ENCODE data around the gene SNED1.

SNED1 gene

GRCh38 chr2:240997856-240998705 is at the start of gene SNED1 (continued):
- TF ChIP-seq, protein P1, sequence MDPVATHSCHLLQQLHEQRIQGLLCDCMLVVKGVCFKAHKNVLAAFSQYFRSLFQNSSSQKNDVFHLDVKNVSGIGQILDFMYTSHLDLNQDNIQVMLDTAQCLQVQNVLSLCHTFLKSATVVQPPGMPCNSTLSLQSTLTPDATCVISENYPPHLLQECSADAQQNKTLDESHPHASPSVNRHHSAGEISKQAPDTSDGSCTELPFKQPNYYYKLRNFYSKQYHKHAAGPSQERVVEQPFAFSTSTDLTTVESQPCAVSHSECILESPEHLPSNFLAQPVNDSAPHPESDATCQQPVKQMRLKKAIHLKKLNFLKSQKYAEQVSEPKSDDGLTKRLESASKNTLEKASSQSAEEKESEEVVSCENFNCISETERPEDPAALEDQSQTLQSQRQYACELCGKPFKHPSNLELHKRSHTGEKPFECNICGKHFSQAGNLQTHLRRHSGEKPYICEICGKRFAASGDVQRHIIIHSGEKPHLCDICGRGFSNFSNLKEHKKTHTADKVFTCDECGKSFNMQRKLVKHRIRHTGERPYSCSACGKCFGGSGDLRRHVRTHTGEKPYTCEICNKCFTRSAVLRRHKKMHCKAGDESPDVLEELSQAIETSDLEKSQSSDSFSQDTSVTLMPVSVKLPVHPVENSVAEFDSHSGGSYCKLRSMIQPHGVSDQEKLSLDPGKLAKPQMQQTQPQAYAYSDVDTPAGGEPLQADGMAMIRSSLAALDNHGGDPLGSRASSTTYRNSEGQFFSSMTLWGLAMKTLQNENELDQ (tag by site-specific recombination; IDR thresholded peaks at IDR 0.05; ENCODE audit: low read depth) = no peak
- no peak for TF ChIP-seq ZNF704 (tag by site-specific recombination; IDR thresholded peaks at IDR 0.05)
- no peak for TF ChIP-seq BCL11B (tag by site-specific recombination; IDR thresholded peaks at IDR 0.05; ENCODE audit: low read depth)
- TF ChIP-seq ZNF521 (tag by site-specific recombination; IDR thresholded peaks at IDR 0.05) = no peak
- TF ChIP-seq ZNF473 (tag by site-specific recombination; IDR thresholded peaks at IDR 0.05) = no peak
- peak; percentile 96 for TF ChIP-seq ZNF335 (tag by site-specific recombination; conservative IDR thresholded peaks at IDR 0.05)
- no peak for TF ChIP-seq ZNF121 (tag by site-specific recombination; IDR thresholded peaks at IDR 0.05)
- peak; percentile 52 for TF ChIP-seq ZIC2 (tag by site-specific recombination; IDR thresholded peaks at IDR 0.05)
- no peak for TF ChIP-seq ZNF549 (tag by site-specific recombination; IDR thresholded peaks at IDR 0.05)
- TF ChIP-seq ZBTB8A (tag by site-specific recombination; IDR thresholded peaks at IDR 0.05) = peak; percentile 77
- TF ChIP-seq, protein P2, sequence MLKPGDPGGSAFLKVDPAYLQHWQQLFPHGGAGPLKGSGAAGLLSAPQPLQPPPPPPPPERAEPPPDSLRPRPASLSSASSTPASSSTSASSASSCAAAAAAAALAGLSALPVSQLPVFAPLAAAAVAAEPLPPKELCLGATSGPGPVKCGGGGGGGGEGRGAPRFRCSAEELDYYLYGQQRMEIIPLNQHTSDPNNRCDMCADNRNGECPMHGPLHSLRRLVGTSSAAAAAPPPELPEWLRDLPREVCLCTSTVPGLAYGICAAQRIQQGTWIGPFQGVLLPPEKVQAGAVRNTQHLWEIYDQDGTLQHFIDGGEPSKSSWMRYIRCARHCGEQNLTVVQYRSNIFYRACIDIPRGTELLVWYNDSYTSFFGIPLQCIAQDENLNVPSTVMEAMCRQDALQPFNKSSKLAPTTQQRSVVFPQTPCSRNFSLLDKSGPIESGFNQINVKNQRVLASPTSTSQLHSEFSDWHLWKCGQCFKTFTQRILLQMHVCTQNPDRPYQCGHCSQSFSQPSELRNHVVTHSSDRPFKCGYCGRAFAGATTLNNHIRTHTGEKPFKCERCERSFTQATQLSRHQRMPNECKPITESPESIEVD (tag by site-specific recombination; IDR thresholded peaks at IDR 0.05) = no peak
- TF ChIP-seq FEZF1 (tag by site-specific recombination; IDR thresholded peaks at IDR 0.05) = no peak
- TF ChIP-seq KLF10 (tag by site-specific recombination; IDR thresholded peaks at IDR 0.05) = no peak
- TF ChIP-seq ZNF138 (tag by site-specific recombination; IDR thresholded peaks at IDR 0.05; ENCODE audit: borderline replicate concordance) = no peak
- no peak for TF ChIP-seq ZNF10 (tag by site-specific recombination; IDR thresholded peaks at IDR 0.05)
- TF ChIP-seq ZNF654 (tag by site-specific recombination; IDR thresholded peaks at IDR 0.05; ENCODE audit: low read depth) = no peak
- TF ChIP-seq ZNF274 (IDR thresholded peaks at IDR 0.05; ENCODE audit: low read length) = no peak
- no peak for TF ChIP-seq ZNF274 (tag by site-specific recombination; IDR thresholded peaks at IDR 0.05; ENCODE audit: borderline replicate concordance)
- no peak for TF ChIP-seq ZNF843 (tag by site-specific recombination; IDR thresholded peaks at IDR 0.05)
- no peak for TF ChIP-seq ZNF701 (tag by site-specific recombination; IDR thresholded peaks at IDR 0.05)
- peak; percentile 48 for TF ChIP-seq ZNF341 (tag by site-specific recombination; IDR thresholded peaks at IDR 0.05; ENCODE audit: low read depth)
- no peak for TF ChIP-seq ZNF394 (tag by site-specific recombination; IDR thresholded peaks at IDR 0.05; ENCODE audit: borderline replicate concordance)
- no peak for TF ChIP-seq ZNF184 (tag by site-specific recombination; IDR thresholded peaks at IDR 0.05)
- TF ChIP-seq, protein P3, sequence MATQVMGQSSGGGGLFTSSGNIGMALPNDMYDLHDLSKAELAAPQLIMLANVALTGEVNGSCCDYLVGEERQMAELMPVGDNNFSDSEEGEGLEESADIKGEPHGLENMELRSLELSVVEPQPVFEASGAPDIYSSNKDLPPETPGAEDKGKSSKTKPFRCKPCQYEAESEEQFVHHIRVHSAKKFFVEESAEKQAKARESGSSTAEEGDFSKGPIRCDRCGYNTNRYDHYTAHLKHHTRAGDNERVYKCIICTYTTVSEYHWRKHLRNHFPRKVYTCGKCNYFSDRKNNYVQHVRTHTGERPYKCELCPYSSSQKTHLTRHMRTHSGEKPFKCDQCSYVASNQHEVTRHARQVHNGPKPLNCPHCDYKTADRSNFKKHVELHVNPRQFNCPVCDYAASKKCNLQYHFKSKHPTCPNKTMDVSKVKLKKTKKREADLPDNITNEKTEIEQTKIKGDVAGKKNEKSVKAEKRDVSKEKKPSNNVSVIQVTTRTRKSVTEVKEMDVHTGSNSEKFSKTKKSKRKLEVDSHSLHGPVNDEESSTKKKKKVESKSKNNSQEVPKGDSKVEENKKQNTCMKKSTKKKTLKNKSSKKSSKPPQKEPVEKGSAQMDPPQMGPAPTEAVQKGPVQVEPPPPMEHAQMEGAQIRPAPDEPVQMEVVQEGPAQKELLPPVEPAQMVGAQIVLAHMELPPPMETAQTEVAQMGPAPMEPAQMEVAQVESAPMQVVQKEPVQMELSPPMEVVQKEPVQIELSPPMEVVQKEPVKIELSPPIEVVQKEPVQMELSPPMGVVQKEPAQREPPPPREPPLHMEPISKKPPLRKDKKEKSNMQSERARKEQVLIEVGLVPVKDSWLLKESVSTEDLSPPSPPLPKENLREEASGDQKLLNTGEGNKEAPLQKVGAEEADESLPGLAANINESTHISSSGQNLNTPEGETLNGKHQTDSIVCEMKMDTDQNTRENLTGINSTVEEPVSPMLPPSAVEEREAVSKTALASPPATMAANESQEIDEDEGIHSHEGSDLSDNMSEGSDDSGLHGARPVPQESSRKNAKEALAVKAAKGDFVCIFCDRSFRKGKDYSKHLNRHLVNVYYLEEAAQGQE (tag by site-specific recombination; IDR thresholded peaks at IDR 0.05) = no peak
- no peak for TF ChIP-seq ZNF747 (tag by site-specific recombination; IDR thresholded peaks at IDR 0.05)
- TF ChIP-seq ZNF610 (tag by site-specific recombination; IDR thresholded peaks at IDR 0.05; ENCODE audit: borderline replicate concordance) = no peak
- TF ChIP-seq YY1 (tag by site-specific recombination; IDR thresholded peaks at IDR 0.05) = no peak
- TF ChIP-seq ZNF629 (tag by site-specific recombination; IDR thresholded peaks at IDR 0.05) = no peak
- no peak for TF ChIP-seq BCL11A (tag by site-specific recombination; IDR thresholded peaks at IDR 0.05; ENCODE audit: low read depth)
- no peak for TF ChIP-seq ZNF561 (tag by site-specific recombination; IDR thresholded peaks at IDR 0.05; ENCODE audit: borderline replicate concordance)
- no peak for TF ChIP-seq ZNF350 (tag by site-specific recombination; IDR thresholded peaks at IDR 0.05)
- 0 out of 2 replicates have a peak, but pooled peaks have one; percentile 38 for TF ChIP-seq ZNF777 (tag by site-specific recombination; IDR thresholded peaks at IDR 0.05; ENCODE audit: borderline replicate concordance)
- no peak for TF ChIP-seq ZNF175 (tag by site-specific recombination; IDR thresholded peaks at IDR 0.05)
